NCI-H2227 (cell line): ENCODE results near the gene TIGD7.
"Not testable (repeated sequence)": the region's sequence is repeated elsewhere in the genome, so short reads cannot be mapped to it uniquely, and the experiment has no call there.

Experiments used
- DNase-seq: peaks from one replicate; lab custom pipeline; 2025; ENCODE audit not compliant: unreplicated experiment; lab: John Stamatoyannopoulos, UW

The TIGD7 gene

DNA sequence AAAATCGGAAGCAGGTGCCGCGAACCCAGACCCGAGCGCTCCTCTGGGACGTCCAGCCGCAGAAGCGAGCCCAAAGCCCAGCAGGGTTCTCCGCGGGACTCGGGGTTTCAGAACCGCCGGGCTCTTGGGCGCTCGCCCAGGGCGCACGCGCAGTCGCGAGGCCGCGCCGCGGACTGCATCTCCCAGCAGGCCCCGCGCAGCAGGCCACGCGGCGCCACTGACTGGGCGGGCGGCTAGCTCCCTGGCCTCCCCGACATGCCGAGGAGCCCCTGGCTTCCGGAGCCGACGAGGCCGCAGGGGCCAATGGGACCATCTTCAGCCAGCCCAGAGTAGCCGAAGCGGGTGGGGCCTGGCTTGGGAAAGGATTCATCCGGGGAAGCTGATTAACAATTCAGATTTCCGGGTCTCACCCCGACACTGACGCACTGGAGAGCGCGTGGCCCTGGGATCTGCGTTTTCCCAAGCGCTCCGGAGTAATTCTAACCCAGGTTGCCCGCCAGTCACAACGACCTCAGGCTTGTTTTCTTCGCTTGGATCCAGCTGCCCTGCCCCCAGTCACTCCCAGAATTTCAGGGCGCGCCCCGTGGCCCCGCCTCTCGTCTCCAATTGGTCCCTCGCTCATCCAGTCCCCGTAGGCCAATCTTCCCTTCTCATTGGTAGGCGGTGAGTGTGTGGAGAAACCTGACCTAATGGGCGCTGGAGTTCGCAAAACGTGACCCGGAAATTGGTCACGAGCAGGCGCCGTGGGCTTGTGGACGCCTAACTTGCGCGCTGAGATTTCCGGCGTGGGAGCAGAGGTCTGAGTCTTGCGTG lies 22.3 kb downstream of the TIGD7 start, which contains the start of gene ZNF263:
ZNF263 (plus strand) TSS at position 762 of the 813 bp plus-strand sequence. CDS start 328 bp downstream, outside the sequence.
- peak; percentile 98 for DNase-seq

DNA sequence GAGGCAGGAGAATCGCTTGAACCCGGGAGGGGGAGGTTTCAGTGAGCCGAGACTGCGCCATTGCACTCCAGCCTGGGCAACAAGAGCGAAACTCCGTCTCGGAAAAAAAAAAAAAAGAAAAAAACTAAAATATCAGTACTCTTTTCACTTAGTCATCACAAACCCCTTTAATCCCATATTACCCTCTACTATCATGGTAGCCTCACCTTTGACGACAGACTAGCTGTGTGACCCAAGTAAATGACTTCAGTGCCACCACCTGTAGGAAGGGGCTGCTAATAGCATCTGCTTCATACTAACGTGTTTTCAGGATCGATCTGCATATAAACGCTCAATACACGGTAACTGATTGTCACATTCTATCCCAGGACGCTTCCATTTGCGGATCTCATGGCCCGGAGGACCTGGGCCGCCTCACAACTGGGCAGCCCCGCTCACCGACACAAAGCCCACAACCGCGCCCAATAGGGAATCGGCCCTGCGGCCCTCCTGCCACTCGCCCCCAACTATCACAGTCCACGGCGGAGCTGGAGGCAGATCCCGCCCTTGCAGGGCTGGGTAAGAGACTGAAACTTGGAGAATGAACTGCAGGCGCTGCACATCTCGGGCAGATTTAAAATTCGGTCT lies 23.0 kb downstream of the TIGD7 start:
- DNase-seq = peak; percentile 91

DNA sequence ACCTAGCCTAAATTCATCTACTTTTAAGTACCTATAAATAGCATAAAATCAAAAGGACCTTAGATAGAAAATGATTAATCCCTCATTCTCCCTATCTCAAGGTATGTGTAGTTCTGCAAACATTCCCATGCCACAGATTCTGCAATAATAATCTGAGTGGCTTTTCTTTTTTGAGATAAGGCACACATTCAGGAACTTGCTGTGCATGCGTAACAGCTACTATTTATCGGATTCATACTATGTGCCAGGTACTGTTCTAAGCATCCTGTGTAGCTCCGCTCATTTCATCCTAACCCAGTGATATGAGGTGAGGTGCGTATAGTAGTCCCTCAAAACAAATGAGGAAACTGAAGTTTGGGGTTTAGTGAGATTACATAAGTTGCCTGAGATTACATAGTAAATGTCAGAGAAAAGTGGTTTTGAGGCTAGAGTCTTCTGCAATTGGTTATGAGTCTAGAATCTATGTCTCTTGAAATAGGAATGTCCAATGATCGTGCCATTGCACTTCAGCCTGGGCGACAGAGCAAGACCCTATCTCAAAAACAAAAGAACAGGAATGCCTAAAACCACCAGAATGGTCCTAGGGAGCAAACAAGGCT lies 23.9 kb downstream of the TIGD7 start:
- DNase-seq = no peak

DNA sequence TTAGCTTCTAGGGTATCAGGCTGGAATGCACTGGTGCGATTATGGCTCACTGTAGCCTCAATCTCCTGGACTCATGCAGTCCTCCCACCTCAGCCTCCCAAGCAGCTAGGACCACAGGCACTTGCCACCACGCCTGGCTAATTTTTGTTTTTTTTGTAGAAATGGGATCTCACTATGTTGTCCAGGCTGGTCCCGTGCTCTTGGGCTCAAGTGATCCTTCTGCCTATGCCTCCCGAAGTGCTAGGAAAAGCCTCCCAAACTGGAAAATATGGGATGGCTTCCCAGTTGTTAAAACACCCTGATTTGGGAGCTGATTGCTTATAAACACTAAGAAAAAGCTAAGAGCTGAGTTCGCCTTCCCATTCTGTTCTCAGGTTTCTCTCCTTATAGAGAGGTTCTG lies 28.6 kb downstream of the TIGD7 start:
- no peak for DNase-seq

DNA sequence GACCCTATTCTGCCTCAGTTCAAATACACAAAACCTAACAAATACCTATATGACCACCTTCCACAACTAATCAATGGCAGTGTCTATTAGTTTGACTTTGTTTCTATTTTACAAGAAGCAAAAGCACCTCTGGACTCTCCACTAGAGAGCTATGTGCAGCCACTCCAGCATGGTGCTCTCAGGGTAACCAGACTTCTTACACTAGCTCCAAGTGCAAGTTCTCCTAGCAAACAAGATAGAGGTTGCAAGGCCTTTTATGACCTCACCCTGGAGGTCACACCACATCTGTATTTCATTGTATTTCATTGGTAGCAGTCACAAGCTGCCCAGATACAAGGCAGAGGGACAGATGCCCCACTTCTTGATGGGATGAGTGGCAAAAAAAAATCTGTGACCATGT lies 30.3 kb downstream of the TIGD7 start:
- no peak for DNase-seq

DNA sequence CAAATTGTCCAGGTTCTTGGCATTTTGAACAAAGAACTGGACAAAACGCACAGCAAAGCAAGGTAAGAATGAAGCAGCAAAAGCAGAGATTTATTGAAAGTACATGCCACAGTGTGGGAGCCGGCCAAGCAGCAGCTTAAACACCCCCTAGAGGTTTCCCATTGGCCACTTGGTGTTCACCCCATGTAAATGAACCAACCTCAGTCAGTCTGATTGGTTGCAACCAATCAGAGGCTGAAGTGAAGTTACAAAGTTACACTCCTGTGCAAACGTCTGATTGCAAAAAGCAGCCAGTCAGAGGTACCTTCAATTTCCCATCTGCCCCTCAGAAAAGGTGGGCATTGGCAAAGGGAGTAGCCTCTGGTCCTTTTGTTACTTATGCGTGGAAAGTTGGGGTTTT lies 30.7 kb downstream of the TIGD7 start:
- peak; percentile 50 for DNase-seq

DNA sequence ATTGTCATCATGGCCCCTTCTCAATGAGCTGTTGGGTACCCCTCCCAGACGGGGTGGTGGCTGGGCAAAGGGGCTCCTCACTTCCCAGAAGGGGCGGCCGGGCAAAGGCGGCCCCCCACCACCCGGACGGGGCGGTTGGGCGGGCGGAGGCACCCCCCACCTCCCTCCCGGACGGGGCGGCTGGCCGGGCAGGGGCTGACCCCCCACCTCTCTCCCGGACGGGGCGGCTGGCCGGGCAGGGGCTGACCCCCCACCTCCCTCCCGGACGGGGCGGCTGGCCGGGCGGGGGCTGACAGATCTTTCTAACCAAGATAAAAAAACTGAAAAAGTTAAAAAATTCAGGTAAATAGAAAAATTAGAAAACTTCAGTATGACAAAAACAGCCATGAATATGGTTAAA lies 33.9 kb downstream of the TIGD7 start:
- not testable (repeated sequence) for DNase-seq

DNA sequence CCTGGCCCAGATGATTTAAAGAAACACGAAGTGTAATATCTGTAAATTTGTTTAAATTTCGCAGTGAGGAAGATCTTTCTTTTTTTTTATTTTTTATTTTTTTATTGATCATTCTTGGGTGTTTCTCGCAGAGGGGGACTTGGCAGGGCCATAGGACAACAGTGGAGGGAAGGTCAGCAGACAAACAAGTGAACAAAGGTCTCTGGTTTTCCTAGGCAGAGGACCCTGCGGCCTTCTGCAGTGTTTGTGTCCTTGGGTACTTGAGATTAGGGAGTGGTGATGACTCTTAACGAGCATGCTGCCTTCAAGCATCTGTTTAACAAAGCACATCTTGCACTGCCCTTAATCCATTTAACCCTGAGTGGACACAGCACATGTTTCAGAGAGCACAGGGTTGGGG lies 34.5 kb downstream of the TIGD7 start:
- DNase-seq = not testable (repeated sequence)

DNA sequence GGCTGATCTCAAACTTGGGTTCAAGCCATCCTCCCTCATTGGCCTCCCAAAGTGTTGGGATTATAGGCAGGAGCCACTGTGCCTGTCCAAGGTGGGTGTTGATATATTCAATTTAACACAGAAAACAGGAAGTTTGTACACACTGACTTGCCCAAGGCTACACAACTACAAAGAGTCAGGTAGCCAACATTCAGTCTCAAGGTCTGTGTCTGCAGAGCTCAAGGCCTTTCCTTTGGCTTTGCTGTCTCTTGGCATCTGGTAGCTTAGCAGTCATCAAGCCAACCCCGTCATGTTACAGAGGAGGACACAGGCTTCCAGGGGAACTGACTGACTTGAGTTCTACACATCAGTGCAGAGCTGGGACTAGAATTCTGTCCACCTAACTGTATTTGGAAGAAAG lies 36.9 kb downstream of the TIGD7 start:
- no peak for DNase-seq

DNA sequence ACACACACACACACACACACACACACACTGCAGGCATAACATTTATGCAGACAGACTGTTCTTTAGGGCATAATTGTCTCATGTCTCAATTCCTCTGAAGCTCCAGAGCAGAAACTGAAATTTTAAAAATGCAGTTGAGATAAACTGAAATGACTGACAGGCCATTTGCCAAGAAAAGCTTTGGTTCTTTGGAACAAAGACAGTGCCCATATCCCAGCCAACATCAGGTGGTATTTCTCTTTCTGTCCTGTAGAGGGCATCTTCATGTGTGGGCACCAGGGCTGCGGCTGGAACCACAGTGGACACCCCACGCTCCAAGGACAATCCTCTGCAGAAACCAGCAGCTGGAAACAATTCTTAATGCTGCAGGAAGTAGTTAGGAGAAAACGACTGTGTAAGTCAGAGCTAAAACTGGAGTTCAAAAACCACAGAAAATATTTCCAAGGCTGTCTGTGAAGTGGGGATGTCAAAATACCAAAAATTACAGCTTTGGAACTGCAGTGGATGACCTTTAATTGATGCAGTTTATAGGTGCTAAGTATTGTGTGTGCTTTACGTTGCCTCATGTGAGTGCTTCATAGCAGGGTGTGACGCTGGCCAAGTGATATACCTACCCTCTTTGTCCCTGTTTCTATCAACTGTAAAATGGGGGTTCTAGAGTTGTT lies 38.2 kb downstream of the TIGD7 start:
- DNase-seq = peak; percentile 64

DNA sequence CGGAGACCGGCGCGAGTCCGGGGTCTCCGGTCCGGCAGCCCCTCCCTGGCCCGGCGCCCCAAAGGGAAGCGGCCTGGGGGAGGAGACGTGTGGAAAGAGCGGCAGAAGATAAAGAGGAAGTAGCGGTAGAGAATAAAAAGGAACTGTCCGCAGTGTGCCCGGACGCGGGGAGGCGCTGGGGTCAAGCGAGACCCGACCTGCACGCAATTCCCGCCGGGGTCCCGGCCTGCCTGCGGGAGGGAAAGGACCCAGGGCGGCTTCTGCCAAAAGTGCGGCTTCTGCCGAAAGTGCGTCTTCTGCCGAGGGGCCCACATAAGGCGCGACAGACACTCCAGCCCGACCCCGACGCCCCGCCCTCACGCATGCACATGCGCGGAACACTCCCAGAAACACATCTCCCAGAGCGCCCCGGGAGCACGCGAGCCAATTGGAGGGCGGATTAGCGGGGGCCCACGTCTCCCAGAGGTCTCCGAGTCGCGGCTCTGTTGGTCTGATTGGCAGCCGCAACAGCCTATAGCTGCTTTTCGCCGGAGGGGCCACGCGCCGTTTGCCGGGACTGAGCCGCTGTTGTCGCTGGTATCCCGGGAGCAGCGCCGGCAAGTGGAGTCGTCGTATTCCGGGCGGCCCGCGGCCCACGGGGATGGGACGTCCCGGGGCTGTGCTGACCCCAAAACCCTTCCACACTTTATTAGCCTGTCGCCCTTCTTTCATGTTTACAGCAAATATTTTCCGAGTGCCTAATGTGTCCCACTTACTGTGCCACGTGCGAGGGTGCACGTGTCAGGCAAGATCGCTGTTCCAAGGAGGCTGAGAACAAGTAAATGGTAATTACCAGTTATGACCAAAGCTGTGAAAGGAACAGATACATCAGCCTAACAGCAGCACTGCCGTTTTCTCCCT lies 40.8 kb downstream of the TIGD7 start:
- peak; percentile 99 for DNase-seq

DNA sequence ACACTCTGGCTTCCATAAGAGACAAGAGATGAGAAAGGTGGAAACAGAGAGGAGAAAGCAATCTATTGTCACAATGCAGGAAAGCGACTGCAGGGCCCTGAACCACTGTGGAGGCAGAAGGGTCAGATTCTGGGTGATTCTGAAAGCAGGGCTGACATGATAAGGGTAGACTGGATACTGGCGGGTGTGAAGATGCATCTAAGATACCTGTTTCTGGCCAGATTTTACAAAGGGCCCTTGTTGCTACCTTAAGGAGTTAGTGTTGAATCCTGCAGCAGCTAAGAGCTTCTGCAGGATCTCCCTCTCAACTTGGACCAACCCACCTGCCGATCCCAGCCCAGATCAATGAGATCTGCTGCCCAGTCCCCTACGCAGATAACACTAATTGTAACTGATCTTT lies 42.7 kb downstream of the TIGD7 start:
- DNase-seq = no peak

DNA sequence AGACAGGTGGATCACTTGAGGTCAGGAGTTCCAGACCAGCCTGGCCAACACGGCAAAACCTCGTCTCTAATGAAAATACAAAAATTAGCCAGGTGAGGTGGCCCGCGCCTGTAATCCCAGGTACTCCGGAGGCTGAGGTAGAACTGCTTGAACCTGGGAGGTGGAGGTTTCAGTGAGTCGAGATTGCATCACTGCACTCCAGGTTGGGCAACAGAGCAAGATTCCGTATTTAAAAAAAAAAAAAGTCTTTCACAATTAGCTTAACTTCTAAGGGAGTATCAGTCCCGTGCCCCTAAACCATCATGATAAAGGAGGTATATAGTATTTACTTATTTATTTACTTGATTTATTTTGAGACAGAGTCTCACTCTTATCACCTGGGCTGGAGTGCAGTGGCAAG lies 45.4 kb downstream of the TIGD7 start:
- no peak for DNase-seq

DNA sequence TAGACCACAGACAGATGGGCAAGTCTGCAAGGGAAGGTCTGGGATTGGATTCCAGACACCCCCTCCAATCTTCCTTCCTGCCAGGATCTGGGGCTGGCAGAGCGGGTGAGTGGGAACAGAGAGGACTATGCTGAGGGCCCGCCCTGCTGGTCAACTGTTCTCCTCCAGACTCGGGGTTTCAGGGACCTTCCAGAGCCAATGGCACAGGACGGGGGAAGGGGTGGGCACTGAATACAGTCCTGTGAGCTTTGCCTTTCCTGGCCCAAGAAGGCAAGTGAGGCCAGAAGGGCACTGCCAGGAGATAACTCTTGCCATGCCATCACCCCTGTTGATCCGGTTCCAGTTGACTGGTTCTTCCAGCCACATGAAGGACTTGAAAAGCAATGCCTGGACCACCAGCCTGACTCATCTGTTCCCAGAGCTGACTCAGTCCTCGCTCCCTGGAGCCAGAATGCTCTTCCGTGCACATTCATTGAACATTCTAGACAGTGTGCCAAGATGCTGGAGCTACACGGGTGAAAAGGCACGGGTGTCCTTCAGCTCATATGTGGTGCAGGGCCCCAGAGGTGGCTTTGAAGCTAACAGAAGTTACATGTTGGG lies 48.3 kb downstream of the TIGD7 start:
- no peak for DNase-seq

DNA sequence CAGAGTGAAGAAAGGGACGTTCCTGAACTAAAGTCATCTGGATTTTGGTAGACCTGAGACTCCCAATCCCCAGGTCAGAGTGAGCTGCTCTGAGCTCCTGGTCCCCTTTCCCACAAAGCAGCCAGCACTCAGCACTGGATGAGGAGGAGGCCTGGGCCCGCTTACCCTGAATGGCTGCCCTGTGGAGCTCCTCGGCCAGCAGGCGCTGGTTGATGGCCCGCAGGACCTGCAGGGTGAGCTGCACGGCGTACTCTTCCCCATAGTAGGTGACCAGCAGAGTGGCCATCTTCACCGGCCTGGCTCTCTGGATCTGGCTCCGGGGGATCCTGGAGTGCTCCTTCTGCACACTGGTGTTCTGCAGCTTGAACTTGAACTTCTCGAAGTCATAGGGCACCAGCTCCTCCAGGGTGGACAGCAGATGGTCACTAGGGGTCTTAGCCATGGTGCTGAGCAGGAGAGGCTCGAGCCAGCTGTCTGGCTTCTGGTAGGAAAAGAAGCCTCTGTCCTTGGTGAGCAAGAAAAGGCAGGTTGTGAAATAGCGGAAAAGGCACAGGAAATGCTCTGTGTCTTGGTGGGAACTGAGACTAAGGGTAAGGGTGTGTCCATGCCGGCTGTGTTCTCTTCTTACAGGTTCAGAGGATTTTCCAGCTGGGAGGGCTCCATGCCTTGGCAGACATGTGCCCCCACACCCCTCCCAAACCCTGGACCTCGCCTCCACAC lies 48.9 kb downstream of the TIGD7 start, which contains the start of gene MEFV:
MEFV (minus strand) TSS at position 488 of the 720 bp plus-strand sequence; CDS start at position 442, 46 bp downstream.
- no peak for DNase-seq

DNA sequence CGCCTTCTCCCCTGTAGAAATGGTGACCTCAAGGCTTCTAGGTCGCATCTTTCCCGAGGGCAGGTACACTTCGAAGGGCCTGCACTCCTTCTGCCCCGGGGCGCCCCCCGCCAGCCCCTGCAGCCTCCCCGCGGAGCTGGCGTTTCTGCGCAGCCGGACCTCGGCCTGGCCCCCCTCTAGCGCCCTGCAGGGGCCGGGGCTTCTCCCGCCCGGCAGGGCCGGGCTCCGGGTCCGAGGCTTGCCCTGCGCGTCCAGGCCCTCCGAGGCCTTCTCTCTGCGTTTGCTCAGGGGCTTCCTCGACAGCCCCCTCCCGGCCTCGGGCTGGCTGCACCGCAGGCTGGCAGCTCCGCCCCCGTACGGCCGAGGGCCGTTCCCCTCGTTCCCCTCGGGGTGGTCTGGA lies 50.9 kb downstream of the TIGD7 start:
- DNase-seq = no peak

DNA sequence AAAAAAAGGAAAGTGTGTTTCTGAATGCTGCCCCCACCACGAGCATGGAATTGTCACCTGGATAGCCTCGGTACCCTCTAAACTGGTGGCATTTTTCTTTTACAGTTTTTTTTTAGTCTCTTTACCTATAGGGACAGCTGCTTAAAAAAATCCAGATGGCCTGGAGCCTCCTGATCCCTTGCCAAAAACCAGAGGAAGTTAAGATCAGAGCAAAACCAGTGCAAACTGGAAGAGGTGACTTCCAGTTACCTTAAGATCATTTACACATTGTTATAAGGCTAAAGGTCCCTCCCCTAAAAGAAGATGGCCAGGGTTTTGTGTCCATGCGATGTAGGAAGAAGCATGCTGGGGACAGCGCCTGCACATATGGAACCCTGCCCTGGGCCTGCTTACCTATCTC lies 52.3 kb downstream of the TIGD7 start:
- DNase-seq = no peak

DNA sequence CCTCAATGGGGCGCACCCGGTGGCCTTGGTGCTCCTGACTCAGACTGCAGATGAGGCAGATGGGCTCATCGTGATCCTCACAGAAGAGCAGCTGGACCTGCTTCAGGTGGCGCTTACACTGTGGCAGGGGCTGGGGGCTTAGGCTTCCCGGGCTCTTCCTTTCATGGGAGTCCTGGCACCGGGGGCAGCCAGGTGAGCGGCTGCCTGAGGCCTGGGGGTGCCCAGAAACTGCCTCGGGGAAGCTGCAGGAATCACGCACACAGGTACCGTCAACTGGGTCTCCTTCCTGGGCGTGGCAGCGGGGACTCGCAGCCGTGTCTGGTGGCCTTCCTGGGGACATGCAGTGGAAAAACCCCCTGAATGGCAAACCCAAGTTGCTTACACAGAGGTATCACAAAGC lies 55.8 kb downstream of the TIGD7 start:
- DNase-seq = no peak

DNA sequence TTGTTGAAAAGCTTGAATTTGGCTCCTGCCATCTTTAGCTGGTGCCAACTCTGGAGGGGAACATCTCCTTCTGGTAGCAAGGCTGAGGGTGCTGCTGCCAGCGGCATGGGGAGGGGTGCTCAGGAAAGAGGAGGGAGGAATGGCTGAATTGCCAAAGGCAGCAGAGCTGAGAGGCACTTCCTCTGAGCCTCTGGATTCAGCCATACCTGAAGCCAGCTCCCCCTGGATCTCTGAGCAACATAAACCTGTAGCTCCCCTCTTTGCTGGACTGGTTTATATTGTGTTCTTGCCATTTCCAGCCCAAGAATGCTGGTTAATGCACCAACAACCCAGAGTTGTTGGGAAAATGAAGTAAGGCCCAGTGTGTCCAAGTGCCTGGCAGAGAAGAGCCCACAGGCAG lies 56.2 kb downstream of the TIGD7 start:
- DNase-seq = no peak
